Parathyroid adenoma (tissue), 2 donors: ENCODE results near the gene CD247.

ENCODE experiments used
- H2AFZ ChIP-seq: fragments of 300-600 bp; sonication (generic); one replicate; pipeline ENCODE4 v1.7.0; 2017; ENCODE audit warnings: antibody characterized with exemption, mild to moderate bottlenecking
- H3K27ac ChIP-seq: fragments of 300-600 bp; sonication (generic); one replicate; pipeline ENCODE4 v1.7.0; 2017
- H3K27me3 ChIP-seq: fragments of 300-600 bp; sonication (generic); one replicate; pipeline ENCODE4 v1.7.0; 2017; ENCODE audit warnings: low read length; ENCODE audit not compliant: control insufficient read depth, insufficient read depth
- H3K36me3 ChIP-seq: fragments of 300-600 bp; sonication (generic); one replicate; pipeline ENCODE4 v1.7.0; 2017; ENCODE audit warnings: low read length; ENCODE audit not compliant: control insufficient read depth, insufficient read depth
- H3K4me1 ChIP-seq: fragments of 300-600 bp; sonication (generic); one replicate; pipeline ENCODE4 v1.7.0; 2017; ENCODE audit warnings: control low read depth
- H3K4me2 ChIP-seq: fragments of 300-600 bp; sonication (generic); one replicate; pipeline ENCODE4 v1.7.0; 2017; ENCODE audit warnings: low read length
- H3K4me3 ChIP-seq: fragments of 300-600 bp; sonication (generic); one replicate; pipeline ENCODE4 v1.7.0; 2017; ENCODE audit warnings: low read depth, low read length
- H3K79me2 ChIP-seq: fragments of 300-600 bp; sonication (generic); one replicate; pipeline ENCODE4 v1.7.0; 2017; ENCODE audit warnings: control low read depth
- H3K9ac ChIP-seq: fragments of 300-600 bp; sonication (generic); one replicate; pipeline ENCODE4 v1.7.0; 2017; ENCODE audit warnings: mild to moderate bottlenecking
- H3K9me3 ChIP-seq: fragments of 300-600 bp; sonication (generic); one replicate; pipeline ENCODE4 v1.7.0; 2017; ENCODE audit warnings: low read length; ENCODE audit not compliant: control insufficient read depth
- TF ChIP-seq, protein P1 (sequence below): fragments of 300-600 bp; sonication (generic); IDR thresholded peaks from one replicate; pipeline ENCODE4 v1.7.0; 2017; ENCODE audit warnings: antibody characterized with exemption, mild to moderate bottlenecking
- donor health status: primary hyperparathyroidism.

The CD247 gene

DNA sequence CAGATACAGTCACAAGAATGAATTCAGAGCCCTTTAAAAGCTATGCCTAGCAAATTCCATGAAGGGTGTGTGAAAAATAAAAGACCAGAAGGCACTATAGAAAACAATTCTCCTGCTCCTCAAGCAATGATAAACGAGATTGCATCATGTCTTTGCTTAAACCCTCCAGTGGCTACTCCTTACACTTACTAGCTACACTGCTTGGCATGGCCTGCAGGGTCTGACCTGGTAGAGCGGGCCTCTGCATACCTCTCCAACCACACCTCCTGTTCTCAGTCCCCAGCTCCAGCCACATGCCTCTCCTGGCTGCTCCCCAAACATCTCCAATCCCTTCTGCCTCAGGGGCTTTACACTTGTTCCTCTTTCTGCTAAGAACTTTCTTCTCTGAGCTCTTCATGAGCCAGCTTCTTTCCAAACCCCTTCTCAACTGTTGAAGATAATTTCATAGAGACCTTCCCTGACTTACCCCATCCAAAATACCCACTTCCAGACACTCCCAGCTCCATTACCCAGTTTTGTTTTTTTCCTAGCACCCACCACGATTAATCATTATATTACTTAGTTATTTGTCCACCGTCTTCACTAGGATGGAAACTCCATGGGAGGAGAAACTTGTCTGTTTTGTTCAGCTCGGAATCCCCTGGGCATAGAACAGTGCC lies 46.4 kb upstream of the CD247 start:
- H3K9me3 ChIP-seq = no peaks in the 10 kb centered on the region
- no peaks in the 10 kb centered on the region for H3K36me3 ChIP-seq
- no peaks in the 10 kb centered on the region for H3K79me2 ChIP-seq
- no peaks in the 10 kb centered on the region for H3K4me1 ChIP-seq
- H2AFZ ChIP-seq = no peak overlapping the region
- H3K9ac ChIP-seq = no peak overlapping the region
- H3K27me3 ChIP-seq = no peaks in the 10 kb centered on the region
- TF ChIP-seq, protein P1, sequence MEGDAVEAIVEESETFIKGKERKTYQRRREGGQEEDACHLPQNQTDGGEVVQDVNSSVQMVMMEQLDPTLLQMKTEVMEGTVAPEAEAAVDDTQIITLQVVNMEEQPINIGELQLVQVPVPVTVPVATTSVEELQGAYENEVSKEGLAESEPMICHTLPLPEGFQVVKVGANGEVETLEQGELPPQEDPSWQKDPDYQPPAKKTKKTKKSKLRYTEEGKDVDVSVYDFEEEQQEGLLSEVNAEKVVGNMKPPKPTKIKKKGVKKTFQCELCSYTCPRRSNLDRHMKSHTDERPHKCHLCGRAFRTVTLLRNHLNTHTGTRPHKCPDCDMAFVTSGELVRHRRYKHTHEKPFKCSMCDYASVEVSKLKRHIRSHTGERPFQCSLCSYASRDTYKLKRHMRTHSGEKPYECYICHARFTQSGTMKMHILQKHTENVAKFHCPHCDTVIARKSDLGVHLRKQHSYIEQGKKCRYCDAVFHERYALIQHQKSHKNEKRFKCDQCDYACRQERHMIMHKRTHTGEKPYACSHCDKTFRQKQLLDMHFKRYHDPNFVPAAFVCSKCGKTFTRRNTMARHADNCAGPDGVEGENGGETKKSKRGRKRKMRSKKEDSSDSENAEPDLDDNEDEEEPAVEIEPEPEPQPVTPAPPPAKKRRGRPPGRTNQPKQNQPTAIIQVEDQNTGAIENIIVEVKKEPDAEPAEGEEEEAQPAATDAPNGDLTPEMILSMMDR = no peak
- no peak overlapping the region for H3K27ac ChIP-seq
- H3K4me3 ChIP-seq = no peak overlapping the region
- no peak overlapping the region for H3K4me2 ChIP-seq

GRCh38 chr1:167563579-167564246 lies 45.4 kb upstream of the CD247 start:
- H3K4me3 ChIP-seq = no peak overlapping the region

DNA sequence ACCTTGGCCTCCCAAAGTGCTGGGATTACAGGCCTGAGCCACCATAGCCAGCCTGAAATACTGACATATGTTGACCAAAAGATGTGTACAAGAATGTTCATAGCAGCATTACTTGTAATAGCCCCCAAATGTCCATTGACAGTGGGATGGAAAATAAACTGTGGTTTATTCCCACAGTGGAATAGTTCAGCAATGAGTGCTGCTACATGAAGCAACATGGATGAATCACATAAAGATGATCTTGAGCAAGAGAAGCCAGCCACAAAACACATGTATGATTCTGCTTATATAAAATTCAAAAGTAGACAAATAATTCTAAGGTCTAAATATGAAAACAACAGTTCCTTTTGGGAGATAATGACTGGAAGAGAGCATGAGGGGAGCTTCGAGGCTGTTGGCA lies 44.4 kb upstream of the CD247 start:
- H3K36me3 ChIP-seq = no peaks in the 10 kb centered on the region
- H3K4me1 ChIP-seq = no peaks in the 10 kb centered on the region
- no peaks in the 10 kb centered on the region for H3K79me2 ChIP-seq
- no peak overlapping the region for H3K27ac ChIP-seq
- TF ChIP-seq, protein P1 = no peak
- H3K9me3 ChIP-seq = no peaks in the 10 kb centered on the region
- H2AFZ ChIP-seq = no peak overlapping the region
- no peak overlapping the region for H3K4me3 ChIP-seq
- H3K27me3 ChIP-seq = no peaks in the 10 kb centered on the region
- no peak overlapping the region for H3K4me2 ChIP-seq
- no peak overlapping the region for H3K9ac ChIP-seq

More at GRCh38 chr1:167563579-167564246, 45.4 kb upstream of the CD247 start:
- Histone ChIP-seq H3K9ac (no peak overlapping the region), H3K27me3 (no peaks in the 10 kb centered on the region), H3K79me2 (no peaks in the 10 kb centered on the region), H3K9me3 (no peaks in the 10 kb centered on the region), H3K4me2 (no peak overlapping the region), H3K36me3 (no peaks in the 10 kb centered on the region), H3K4me1 (no peaks in the 10 kb centered on the region), H3K27ac (no peak overlapping the region), H2AFZ (no peak overlapping the region)
- TF ChIP-seq, protein P1 = no peak

- Histone ChIP-seq H3K4me1 (no peaks in the 10 kb centered on the region), H3K4me3 (no peak overlapping the region), H3K9ac (no peak overlapping the region), H3K27me3 (no peaks in the 10 kb centered on the region), H2AFZ (no peak overlapping the region), H3K79me2 (no peaks in the 10 kb centered on the region), H3K9me3 (no peaks in the 10 kb centered on the region), H3K36me3 (no peaks in the 10 kb centered on the region), H3K4me2 (no peak overlapping the region), H3K27ac (no peak overlapping the region)
- TF ChIP-seq, protein P1 = no peak
Measured at GRCh38 chr1:167561753-167562152, 43.4 kb upstream of the CD247 start.
